HG02759 (cell line): ENCODE data around the gene CRLF2.
"Not testable (repeated sequence)": the region's sequence is repeated elsewhere in the genome, so short reads cannot be mapped to it uniquely, and the experiment has no call there.

ENCODE experiments used
- ATAC-seq: cut with Tn5 transposase; IDR thresholded peaks from one replicate; pipeline ENCODE4 v1.9.1; 2021; ENCODE audit warnings: mild to moderate bottlenecking, moderate library complexity; ENCODE audit not compliant: unreplicated experiment

CRLF2 gene, protein sequence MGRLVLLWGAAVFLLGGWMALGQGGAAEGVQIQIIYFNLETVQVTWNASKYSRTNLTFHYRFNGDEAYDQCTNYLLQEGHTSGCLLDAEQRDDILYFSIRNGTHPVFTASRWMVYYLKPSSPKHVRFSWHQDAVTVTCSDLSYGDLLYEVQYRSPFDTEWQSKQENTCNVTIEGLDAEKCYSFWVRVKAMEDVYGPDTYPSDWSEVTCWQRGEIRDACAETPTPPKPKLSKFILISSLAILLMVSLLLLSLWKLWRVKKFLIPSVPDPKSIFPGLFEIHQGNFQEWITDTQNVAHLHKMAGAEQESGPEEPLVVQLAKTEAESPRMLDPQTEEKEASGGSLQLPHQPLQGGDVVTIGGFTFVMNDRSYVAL

DNA sequence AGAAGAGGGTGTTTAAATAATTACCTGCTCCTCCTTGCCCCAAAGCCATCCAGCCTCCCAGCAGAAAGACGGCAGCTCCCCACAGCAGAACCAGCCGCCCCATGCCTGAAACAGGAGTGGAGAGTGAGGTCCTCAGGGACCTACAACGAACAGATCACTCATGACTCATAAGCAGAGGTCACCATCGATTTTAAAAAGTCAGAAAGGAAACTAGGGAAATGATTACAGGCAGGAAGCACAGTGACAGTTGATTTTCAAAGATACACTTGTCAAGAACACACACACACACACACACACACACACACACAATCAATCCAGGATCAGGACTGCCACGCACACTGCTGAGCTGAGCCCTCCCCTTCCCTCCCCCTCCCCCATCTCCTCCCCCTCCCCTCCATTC is at the start of gene CRLF2:
CRLF2 (minus strand) TSS at position 118 of the 400 bp plus-strand sequence; CDS start at position 103, 15 bp downstream.
- ATAC-seq, result peak; percentile 69

DNA sequence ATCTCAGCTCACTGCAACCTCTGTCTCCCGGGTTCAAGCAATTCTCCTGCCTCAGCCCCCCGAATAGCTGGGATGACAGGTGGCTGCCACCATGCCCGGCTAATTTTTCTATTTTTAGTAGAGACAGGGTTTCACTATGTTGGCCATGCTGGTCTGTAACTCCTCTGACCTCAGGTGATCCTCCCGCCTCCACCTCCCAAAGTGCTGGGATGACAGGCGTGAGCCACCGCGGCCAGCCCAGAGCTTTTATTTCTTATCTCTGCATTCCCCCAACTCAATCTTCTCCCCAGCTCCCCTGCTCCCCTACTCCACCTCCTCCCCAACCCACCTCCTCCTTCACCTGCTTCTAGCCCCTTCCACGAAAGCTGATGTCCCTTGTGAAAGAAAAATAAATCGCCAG is 49.3 kb upstream of the CRLF2 start:
- ATAC-seq, result not testable (repeated sequence)

DNA sequence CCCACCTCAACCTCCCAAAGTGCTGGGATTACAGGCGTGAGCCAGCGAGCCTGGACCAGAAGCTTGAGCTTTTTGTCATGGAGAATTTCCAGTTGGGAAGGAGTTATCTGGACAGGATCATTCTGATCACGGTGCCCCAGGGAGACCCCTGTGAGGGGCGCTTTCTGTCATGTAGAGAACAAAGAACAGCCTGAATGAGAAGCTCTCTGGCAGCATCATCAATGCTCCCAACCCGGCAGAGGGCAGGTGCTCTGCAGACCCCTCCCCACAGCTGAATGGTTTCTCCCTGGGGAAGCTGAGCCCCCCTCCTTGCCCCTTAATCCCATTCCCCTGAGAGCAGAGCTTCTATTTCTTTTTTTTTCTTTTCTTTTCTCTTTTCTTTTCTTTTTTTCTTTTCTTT is 48.8 kb upstream of the CRLF2 start:
- no peak for ATAC-seq

DNA sequence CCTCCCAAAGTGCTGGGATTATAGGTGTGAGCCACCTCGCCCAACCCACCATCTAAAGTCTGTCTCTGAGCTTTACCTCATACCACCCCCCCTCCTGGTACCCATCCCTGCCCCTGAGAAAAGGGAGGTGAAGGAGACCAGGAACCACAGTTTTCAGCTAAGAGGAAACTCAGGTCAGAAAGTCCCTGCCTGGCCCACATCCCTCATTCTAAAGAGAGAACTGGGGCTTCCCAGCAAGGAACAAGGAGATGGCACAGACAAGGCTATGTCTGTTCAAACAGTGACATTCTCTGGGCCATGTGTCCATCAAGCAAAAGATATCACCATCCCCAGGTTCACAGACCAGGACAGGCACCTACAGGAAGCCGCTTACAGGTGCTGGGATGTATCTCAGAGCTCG is 40.4 kb upstream of the CRLF2 start:
- no peak for ATAC-seq

DNA sequence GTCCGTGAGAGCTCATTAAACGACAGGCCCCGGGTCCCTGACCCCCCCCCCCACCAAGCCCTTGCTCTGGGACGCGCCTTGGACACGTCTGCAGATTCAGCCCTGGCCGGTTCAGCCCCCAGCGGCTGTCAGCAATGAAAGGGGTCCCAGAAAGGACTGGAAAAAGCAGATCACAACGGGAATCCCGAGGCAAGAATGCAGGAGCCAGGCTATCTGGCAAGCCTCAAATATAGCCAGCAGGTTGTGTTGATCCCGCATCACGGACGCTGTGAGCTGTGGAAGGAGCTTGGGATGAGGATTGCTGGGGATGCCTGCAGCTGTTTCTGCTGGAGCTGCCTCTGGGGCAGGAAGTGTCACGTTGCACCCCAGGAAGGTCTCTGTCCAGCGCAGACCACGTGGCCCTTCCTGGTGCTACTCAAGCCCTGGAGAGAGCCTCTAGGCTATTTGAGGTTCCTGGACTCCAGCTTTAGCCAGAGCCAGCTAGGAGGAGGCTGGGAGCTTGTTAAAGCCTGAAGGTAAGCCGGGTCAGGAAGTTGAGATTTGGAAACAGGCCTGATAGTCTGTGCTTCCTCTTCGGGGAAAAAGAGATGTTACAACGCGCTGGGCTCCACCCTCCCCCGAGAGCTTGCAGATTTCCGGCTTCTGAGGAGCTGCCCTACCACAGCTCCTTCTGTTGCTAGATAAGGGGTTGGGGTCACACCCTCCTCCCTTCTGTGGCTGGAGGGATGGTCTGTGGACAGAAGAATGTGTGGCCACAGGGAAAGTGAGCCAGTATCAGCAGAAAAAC is 36.8 kb upstream of the CRLF2 start:
- no peak for ATAC-seq

DNA sequence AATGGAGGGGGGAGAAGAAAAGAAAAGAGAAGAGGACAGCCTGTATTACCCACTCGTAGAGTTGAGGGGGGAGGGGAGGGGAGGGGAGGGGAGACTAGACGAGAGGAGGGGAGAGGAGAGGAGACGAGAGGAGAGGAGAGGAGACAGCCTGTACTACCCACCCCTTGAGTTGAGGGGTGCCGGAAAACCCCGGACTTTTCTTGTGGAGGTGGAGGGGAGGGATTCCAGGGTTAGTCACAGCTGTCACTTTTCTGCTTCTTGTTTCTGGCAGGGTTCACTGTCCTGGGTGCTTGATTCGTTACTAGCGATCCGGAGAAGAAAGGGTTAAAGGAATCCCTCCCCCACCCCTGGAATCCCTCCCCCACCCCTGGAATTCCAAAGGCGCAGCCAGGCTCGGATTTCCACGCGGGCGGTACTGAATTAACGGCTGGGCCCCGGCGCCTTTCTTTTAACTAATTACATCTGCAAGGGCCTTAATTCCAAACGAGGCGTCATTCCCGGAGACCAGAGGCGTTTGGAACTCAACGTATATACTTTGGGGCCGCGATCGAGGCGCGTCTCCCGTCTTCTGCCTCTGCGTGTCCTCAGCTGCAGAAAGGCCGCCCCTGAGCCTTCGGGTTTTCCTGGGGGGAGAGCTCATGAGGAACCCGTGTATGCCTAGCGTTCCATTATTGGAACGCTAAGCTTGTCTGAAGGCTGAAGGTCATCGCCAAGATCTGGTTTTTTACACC is 36.0 kb upstream of the CRLF2 start:
- ATAC-seq, result no peak

DNA sequence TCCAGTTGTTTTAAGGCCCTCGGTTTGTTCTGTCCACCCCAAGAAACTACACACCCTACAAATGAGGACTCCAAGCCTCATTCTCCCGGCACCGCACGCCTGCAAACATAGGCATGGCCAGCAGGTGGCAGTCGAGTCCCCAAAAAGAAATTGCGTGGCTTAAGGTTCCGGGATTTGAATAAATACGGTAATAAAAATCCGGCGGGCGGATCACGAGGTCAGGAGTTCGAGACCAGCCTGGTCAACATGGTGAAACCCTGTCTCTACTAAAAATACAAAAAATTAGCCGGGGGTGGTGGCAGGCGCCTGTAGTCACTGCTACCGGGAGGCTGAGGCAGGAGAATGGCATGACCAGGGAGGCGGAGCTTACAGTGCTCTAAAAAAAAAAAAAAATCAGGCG is 34.4 kb upstream of the CRLF2 start:
- ATAC-seq, result no peak

DNA sequence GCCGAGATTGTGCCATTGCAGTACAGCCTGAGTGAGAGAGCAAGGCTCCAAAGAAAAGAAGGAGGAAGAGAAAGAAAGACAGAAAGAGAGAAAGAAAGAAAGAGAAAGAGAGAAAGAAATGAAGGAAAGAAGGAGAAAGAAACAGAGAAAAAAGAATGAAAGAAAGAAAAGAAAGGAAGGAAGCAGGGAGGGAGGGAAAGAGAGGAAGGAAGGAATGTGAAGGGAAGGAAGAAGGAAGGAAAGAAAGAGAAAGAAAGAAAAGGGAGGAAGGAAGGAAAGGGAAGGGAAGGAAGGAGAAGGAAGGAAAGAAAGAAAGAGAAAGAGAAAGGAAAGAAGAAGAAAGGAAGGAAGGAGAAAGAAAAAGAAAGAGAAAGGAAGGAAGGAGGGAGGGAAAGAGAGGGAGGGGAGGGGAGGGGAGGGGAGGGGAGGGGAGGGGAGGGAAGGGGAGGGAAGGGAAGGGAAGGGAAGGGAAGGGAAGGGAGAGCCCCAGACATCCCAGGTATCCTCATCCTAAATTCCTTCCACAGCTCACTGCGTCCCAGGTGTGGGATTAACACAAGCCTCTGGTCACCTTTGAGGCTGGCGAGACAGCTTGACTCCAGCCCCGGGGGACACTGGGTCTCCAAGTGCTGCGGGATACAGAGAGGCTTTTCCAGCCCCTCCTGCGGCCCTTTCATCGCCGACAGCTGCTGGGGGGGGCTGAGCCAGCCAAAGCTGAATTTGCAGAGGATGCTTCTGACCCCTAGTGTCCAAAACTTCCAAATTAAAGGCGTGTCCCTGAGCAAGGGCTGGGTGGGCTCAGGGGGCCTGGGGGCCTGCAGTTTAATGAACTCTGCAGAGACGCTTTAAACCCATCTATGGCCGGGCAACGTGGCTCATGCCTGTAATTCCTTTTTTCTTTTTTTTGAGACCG is 32.0 kb upstream of the CRLF2 start:
- no peak for ATAC-seq

DNA sequence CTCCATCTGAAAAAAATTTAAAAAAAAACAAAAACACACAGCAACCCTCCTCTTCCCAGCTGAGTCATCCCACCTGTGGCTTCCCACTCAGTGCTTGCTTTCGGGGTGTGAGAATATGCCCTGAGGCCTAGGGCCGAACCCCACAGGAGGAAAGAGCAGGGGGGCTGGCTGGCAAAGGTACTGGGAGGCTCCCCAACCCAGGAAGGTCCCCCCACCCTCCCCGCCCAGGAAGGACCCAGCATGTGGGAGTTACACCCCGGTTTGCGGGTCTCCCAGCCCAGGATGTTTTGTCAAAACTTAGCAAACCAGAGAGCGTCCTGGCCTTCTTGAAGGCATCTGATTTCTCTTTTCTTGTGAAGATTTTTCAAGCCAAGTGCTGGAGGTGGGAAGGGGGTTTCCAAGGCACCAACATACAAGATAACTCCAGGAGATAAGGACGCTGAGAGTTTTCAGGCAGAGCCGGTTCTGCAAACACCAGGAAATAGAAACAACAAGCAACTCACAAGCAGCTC is 30.5 kb upstream of the CRLF2 start:
- ATAC-seq, result no peak

DNA sequence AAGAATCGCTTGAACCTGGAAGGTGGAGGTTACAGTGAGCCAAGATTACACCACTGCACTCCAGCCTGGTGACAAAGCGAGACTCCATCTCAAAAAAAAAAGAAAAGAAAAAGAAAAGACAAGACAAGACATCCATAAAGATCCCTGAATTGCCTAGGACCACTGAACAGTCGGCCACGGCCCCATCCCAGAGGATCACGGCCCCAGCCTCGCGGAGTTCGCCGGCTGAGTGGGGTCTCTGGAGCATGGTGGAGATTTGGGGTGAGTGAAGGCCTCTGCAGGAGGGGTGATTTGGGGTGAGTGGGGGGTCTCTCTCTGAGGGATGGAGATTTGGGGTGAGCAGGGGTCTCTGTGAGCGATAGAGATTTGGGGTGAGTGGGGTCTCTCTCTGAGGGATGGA is 28.1 kb upstream of the CRLF2 start:
- not testable (repeated sequence) for ATAC-seq

DNA sequence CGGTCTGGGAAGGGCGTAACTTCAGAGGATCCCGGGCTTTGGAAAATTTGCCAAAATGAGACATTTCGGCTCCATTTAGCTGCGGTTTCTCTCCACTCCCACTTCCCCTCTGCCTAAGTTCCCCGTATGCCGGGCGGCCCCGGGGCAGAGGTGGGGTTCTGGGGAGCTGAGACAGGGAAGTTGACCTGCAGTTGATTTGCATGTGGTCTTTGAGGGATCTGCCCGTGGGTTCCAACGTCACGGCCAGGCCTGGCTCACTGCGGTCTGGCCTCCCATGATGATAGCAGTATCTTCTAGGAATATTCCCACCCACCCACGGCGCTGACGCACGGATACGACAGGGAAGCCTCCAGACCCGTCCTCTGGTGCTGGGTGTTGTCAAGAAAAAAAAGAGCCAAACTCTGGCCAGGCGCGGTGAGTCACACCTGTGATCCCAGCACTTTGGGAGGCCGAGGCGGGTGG is 27.3 kb upstream of the CRLF2 start:
- no peak for ATAC-seq

DNA sequence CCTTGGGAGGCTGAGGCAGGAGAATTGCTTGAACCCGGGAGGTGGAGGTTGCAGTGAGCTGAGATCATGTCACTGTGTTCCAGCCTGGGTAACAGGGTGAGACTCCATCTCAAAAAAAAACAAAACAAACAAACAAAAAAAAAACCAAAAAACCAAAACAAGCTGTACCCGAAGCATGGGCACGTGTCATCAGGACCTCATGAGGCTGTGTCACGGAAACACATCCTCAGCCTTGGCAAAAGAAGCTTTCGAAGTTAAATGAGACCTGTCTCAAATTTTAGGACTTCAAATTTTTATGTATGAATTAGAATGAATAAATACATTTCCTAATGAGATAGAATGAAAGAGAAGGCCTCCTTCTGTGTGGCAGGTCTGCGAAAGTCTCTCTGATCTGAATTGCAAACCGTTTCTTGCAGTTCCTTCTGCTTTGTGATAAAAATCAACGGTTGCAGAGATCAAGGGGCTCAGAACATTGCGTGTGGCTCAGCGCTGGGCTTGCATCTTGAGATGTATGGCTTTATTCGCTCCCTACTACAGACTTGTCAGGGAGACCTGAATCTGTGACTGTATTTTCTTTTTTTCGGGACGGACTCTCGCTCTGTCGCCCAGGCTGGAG is 19.5 kb upstream of the CRLF2 start:
- no peak for ATAC-seq

DNA sequence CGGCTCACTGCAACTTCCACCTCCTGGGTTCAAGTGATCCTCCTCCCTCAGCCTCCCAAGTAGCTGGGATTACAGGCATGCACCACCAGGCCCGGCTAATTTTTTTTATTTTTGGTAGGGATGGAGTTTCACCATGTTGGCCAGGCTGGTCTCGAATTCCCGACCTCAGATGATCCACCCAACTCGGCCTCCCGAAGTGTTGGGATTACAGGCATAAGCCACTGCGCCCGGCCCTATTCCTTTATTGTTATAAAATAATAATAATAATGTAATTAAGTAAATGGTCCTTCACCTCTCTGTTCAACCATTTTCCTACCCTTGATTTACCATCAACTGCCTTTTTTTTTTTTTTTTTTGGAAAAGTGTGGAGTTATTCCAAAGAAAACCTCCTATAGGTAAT is 15.7 kb upstream of the CRLF2 start:
- ATAC-seq, result not testable (repeated sequence)

DNA sequence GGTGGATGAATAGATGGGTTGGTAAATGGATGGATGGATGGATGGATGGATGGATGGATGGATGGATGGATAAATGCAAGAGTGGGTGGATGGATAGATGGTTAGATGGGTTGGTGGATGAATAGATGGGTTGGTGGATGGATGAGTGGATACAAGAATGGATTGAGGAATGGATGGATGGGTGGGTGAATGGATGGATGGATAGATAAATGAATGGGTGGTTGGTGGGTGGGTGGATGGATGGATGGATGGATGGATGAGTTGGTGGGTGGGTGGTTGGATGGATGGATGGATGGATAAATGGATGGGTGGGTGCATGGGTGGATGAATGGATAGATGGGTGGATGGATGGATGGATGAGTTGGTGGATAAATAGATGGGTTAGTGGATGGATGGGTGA is 13.8 kb upstream of the CRLF2 start:
- no peak for ATAC-seq

DNA sequence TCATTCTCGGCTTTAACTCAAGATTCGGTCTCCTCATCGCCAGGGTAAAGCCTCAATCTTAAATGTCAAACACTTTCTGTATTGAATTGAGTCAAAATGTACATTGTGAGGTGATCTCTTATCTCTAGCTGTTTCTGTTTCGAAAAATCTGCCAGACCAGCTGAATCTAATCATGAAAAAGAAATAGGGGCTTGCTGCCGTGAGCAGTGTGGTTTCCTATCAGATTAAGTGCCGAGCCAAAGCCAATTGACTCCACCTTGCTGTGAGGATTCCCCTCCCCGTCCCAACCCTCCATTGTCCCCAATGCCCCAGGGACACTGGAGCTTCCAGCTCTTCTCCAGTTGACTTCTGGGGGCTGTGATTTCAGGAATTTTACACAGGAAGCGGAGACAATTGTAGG is 12.5 kb upstream of the CRLF2 start:
- no peak for ATAC-seq

DNA sequence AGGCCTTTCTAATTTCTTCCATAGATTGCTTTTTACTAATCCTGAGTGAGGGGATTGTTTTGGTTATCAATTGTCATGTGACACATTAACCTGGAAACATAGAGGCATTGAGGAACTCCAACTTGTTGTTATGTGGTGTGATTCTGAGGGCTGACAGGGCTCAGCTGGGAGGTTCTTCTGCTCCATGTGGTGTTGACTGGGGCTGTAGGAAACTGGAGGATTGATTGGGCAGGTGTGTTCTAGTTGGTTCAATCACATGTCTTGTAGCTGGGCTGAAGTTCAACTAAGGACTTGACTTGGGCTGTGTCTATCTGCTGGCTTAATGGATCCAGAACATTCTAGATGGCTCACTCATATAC is 10.8 kb upstream of the CRLF2 start:
- no peak for ATAC-seq

DNA sequence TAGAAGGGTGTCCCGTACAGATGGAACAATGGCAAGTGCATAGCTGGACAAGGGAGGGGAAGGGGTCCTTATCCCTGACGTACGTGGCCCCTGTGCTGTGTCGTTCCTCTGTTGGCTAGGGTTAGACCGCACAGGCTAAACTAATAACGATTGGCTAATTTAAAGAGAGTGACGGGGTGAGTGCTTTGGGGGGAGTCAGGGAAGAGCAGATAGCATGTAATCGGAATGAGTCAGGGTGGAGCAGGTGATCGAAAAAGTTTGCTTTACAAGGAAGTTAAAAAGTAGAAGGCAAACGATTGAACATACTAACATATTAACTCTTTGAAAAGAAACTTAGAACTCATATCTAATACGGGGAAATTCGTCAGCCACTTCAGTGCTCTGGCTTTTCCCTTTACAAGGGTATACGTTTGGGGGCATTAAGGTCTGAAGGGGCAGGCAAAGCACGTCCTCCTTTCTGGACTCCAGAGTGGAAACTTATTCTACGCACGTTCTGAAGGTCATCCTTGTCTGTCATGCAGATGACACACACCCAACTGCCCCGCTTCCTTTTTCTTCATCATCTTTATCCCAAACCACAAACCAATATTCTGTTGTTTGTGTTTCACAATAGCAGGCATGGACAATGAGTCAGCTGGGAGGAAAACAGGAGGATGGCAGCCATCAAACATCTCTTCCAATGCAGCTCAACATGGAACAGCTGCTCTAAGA is 10.2 kb upstream of the CRLF2 start:
- ATAC-seq, result no peak

DNA sequence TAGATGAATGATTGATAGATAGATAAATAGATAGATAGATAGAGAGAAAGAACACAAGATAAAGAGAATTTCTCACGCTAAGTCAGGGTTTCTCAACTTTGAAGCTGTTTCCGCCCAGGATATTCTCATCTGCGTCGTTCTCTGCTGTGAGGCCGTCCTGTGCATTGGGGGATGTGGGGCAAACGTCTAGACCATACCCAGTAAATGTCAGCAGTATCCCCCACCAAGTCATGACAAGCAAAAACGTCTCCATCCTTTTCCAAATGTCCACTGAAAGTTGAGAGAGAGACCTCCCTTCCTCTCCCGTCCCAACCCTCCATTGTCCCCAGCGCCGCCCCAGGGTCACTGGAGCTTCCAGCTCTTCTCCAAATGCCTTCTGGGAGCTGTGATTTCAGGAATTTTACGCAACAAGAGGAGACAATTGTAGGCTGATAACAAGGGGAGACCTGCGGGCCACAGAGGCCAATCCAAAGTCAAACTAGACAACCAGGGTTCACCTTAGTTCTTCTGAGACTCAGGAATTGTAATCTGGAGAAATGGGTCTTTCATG is 8.9 kb upstream of the CRLF2 start:
- ATAC-seq, result no peak

DNA sequence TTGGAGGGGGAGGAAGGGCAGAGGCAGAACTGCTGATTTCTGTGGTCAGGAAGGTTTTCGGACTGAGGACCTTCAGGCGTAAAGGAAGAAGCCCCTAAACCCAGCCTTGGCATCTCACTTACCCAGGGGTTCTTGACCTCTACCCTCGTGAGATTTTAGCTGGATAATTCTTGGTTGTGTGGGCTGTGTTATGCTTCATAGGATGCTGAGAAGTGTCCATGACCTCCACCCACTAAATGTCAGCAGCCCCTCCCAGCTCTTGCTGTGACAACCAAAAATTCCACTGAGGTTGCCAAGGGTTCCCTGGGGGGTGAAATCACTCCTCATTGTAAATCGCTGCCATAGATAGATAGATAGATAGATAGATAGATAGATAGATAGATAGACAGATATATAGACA is 5.8 kb upstream of the CRLF2 start:
- no peak for ATAC-seq
